H9 (cell line): ENCODE measurements around the gene GRK3. TPM values are rescaled to one million over a fixed set of nuclear protein-coding genes. Genes with fewer than 3 reads are reported as not detected.
A peak's percentile ranks its signal among the peaks of the same experiment; 100 is the strongest.

Experiments used
- DNase-seq: peaks from one replicate; pipeline ENCODE4 v3.0.0-alpha.2; 2017
- H2AFZ ChIP-seq: one replicate; pipeline ENCODE4 v1.6.1; 2013; ENCODE audit warnings: mild to moderate bottlenecking, low read length, control low read depth, moderate library complexity
- H2AK5ac ChIP-seq: 2 replicates; pipeline ENCODE4 v1.6.1; 2013; ENCODE audit warnings: low read length, control low read depth, mixed read lengths; ENCODE audit not compliant: insufficient read length
- H2BK120ac ChIP-seq: one replicate; pipeline ENCODE4 v1.6.1; 2013; ENCODE audit warnings: low read depth, mild to moderate bottlenecking, low read length, control low read depth, inconsistent platforms; ENCODE audit not compliant: poor library complexity, severe bottlenecking
- H2BK12ac ChIP-seq: 2 replicates; pipeline ENCODE4 v1.6.1; 2013; ENCODE audit warnings: low read length, control low read depth, mixed read lengths, low read depth; ENCODE audit not compliant: insufficient read length
- H2BK15ac ChIP-seq: 2 replicates; pipeline ENCODE4 v1.6.1; 2013; ENCODE audit warnings: low read depth, low read length, control low read depth
- H2BK20ac ChIP-seq: one replicate; pipeline ENCODE4 v1.6.1; 2013; ENCODE audit warnings: low read depth, mild to moderate bottlenecking, low read length, control low read depth, inconsistent platforms; ENCODE audit not compliant: poor library complexity, severe bottlenecking
- H2BK5ac ChIP-seq: 2 replicates; pipeline ENCODE4 v1.6.1; 2013; ENCODE audit warnings: low read length, control low read depth, mixed read lengths; ENCODE audit not compliant: insufficient read length
- H3K14ac ChIP-seq: 2 replicates; pipeline ENCODE4 v1.6.1; 2013; ENCODE audit warnings: low read length, control low read depth; ENCODE audit not compliant: insufficient read depth
- H3K18ac ChIP-seq: 2 replicates; pipeline ENCODE4 v1.6.1; 2013; ENCODE audit warnings: low read depth, mild to moderate bottlenecking, mixed read lengths, low read length, control low read depth; ENCODE audit not compliant: insufficient read length
- H3K23ac ChIP-seq: 2 replicates; pipeline ENCODE4 v1.6.1; 2013; ENCODE audit warnings: low read length, control low read depth, mixed read lengths, low read depth; ENCODE audit not compliant: insufficient read length
- H3K23me2 ChIP-seq: 2 replicates; pipeline ENCODE4 v1.6.1; 2013; ENCODE audit warnings: low read depth, mild to moderate bottlenecking, mixed read lengths, low read length, control low read depth; ENCODE audit not compliant: insufficient read length, poor library complexity, severe bottlenecking
- H3K27ac ChIP-seq: 2 replicates; pipeline ENCODE4 v1.5.1; 2013; ENCODE audit warnings: low read length, control low read depth, mixed read lengths, low read depth; ENCODE audit not compliant: insufficient read length
- H3K27me3 ChIP-seq: 2 replicates; pipeline ENCODE4 v1.6.1; 2013; ENCODE audit warnings: low read length, control low read depth, inconsistent platforms; ENCODE audit not compliant: insufficient read depth
- H3K4ac ChIP-seq: 2 replicates; pipeline ENCODE4 v1.6.1; 2013; ENCODE audit warnings: low read depth, mild to moderate bottlenecking, control low read depth, inconsistent platforms, low read length, moderate library complexity
- H3K4me1 ChIP-seq: 2 replicates; pipeline ENCODE4 v1.6.1; 2013; ENCODE audit warnings: low read length, control low read depth, inconsistent platforms; ENCODE audit not compliant: insufficient read depth
- H3K4me2 ChIP-seq: 2 replicates; pipeline ENCODE4 v1.6.1; 2013; ENCODE audit warnings: low read length, control low read depth, mixed read lengths; ENCODE audit not compliant: insufficient read length, insufficient read depth
- H3K56ac ChIP-seq: 2 replicates; pipeline ENCODE4 v1.6.1; 2013; ENCODE audit warnings: low read depth, mild to moderate bottlenecking, mixed read lengths, low read length, control low read depth; ENCODE audit not compliant: insufficient read length
- H3K79me1 ChIP-seq: 2 replicates; pipeline ENCODE4 v1.6.1; 2013; ENCODE audit warnings: low read depth, mild to moderate bottlenecking, moderate library complexity, low read length, control low read depth, inconsistent platforms; ENCODE audit not compliant: insufficient read depth, poor library complexity, severe bottlenecking
- H3K79me2 ChIP-seq: 2 replicates; pipeline ENCODE4 v1.6.1; 2013; ENCODE audit warnings: low read length, control low read depth, inconsistent platforms; ENCODE audit not compliant: insufficient read depth
- H3K9ac ChIP-seq: 2 replicates; pipeline ENCODE4 v1.6.1; 2013; ENCODE audit warnings: low read length, control low read depth, mixed read lengths; ENCODE audit not compliant: insufficient read length; ENCODE audit errors: extremely low read depth
- H3K9me3 ChIP-seq: one replicate; pipeline ENCODE4 v1.6.1; 2013; ENCODE audit warnings: low read depth, low read length, inconsistent platforms; ENCODE audit not compliant: control insufficient read depth
- H3T11ph ChIP-seq: one replicate; pipeline ENCODE4 v1.6.1; 2013; ENCODE audit warnings: mild to moderate bottlenecking, low read length, control low read depth, inconsistent platforms
- H4K20me1 ChIP-seq: one replicate; pipeline ENCODE4 v1.6.1; 2013; ENCODE audit not compliant: control insufficient read depth, insufficient read length, insufficient read depth
- H4K5ac ChIP-seq: 2 replicates; pipeline ENCODE4 v1.6.1; 2013; ENCODE audit warnings: low read depth, mild to moderate bottlenecking, mixed read lengths, low read length, control low read depth; ENCODE audit not compliant: insufficient read length
- H4K8ac ChIP-seq: replicated peaks from 2 replicates; pipeline ENCODE4 v1.6.1; 2013; ENCODE audit warnings: low read length, control low read depth, mixed read lengths, low read depth; ENCODE audit not compliant: insufficient read length
- H4K91ac ChIP-seq: 2 replicates; pipeline ENCODE4 v1.6.1; 2013; ENCODE audit warnings: low read depth, mild to moderate bottlenecking, moderate library complexity, mixed read lengths, low read length, control low read depth; ENCODE audit not compliant: insufficient read length
- H3K27ac Mint-ChIP-seq, 3 experiments: 2 replicates in 2 of 3; 3 replicates in 1 of 3; pipeline ENCODE4 v1.8.0; 2020 to 2021; ENCODE audit warnings: mixed read lengths in 3 of 3, mild to moderate bottlenecking in 1 of 3, moderate library complexity in 1 of 3
- H3K27me3 Mint-ChIP-seq: 2 replicates; pipeline ENCODE4 v1.8.0; 2021; ENCODE audit warnings: low read depth, mild to moderate bottlenecking, moderate library complexity, mixed read lengths
- H3K36me3 Mint-ChIP-seq, 3 experiments: 2 replicates in 2 of 3; 3 replicates in 1 of 3; pipeline ENCODE4 v1.8.0; 2020 to 2021; ENCODE audit warnings: low read depth in 3 of 3, mixed read lengths in 3 of 3; ENCODE audit not compliant: insufficient read depth in 1 of 3
- H3K4me1 Mint-ChIP-seq, 2 experiments: 2 replicates each; pipeline ENCODE4 v1.8.0; 2020; ENCODE audit warnings: mixed read lengths in 2 of 2
- H3K4me3 Mint-ChIP-seq, 2 experiments: 2 replicates in 1 of 2; 3 replicates in 1 of 2; pipeline ENCODE4 v1.8.0; 2020 to 2021; ENCODE audit warnings: mild to moderate bottlenecking in 2 of 2, mixed read lengths in 2 of 2, moderate library complexity in 1 of 2
- H3K9me3 Mint-ChIP-seq, 2 experiments: 2 replicates in 1 of 2; 3 replicates in 1 of 2; pipeline ENCODE4 v1.8.0; 2020; ENCODE audit warnings: mild to moderate bottlenecking in 2 of 2, mixed read lengths in 2 of 2, moderate library complexity in 1 of 2
- CTCF ChIP-seq: fragments of 200-600 bp; sonication (generic); conservative IDR thresholded peaks from 3 replicates; pipeline ENCODE4 v1.8.0; 2021; ENCODE audit warnings: antibody characterized with exemption, mild to moderate bottlenecking
- WGBS: extraction: QIAGEN DNeasy Blood & Tissue Kit; methylation state at CpG from one replicate; pipeline ENCODE4 v1.1.7; 2013; ENCODE audit warnings: missing lambda C conversion rate, low lambda C conversion rate, mixed read lengths; ENCODE audit not compliant: insufficient read length; ENCODE audit errors: extremely low coverage; 5-methylcytosine and 5-hydroxymethylcytosine counted together
- total RNA-seq: library from RNA; stranded (reverse); gene quantifications from 2 replicates; pipeline ENCODE4 v1.2.1, GENCODE V29; 2021

GRK3 gene
- total RNA-seq, 1 experiment from 2014 or later: 23.9 TPM

DNA sequence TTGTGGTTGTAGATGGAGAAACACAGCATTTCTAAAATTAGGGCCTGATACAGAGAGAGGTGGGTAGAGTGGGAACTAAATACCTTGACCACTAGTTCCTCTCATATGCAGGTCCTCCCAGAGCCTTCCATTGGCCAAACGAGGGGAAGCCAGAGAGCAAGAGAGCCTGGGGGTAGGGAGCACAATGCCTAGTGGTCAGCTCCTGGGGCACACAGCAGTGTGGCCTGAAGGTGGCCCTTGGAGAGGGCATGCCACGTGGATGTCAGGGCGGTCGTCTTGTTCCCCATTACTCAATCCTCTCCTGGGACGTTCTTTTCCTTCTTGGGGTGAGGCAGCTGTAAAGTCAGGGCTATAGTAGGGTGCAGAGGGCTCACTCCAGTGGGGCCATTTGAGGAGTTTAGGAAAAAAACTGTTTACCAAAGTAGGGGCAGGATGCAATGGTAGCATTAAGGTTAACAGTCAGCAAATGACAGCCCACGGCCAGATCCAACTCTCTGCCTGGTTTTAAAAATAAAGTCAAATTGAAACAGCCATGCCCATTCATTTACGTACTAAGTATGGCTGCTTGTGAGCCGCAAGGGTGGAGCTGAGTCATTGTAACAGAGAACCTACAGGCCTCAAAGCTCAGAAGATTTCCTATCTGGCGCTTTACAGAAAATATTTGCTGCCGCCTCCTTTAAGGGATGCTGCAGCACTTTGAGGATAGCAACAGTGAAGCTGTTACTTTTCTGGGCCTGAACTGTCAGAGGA is 185.1 kb downstream of the GRK3 start:
- Histone ChIP-seq H2AFZ (no peak overlapping the region), H3K23ac (no peak overlapping the region), H3K79me1 (no peaks in the 10 kb centered on the region), H3K4ac (no peak overlapping the region), H3K27me3 (no peaks in the 10 kb centered on the region), H4K5ac (no peak overlapping the region), H3K9ac (no peak overlapping the region), H2BK12ac (no peak overlapping the region), H3K9me3 (no peaks in the 10 kb centered on the region), H3K56ac (no peak overlapping the region), H3K23me2 (no peaks in the 10 kb centered on the region), H3T11ph (no peak overlapping the region), H3K27ac (no peak overlapping the region), H4K91ac (no peak overlapping the region), H3K18ac (no peak overlapping the region), H2AK5ac (no peak overlapping the region), H4K20me1 (no peaks in the 10 kb centered on the region), H2BK15ac (no peak overlapping the region), H2BK20ac (no peak overlapping the region), H2BK5ac (no peak overlapping the region), H3K4me2 (no peak overlapping the region), H2BK120ac (no peak overlapping the region), H3K4me1 (no peaks in the 10 kb centered on the region), H3K14ac (no peak overlapping the region), H3K79me2 (no peaks in the 10 kb centered on the region), H4K8ac (no peak overlapping the region)
- Mint-ChIP-seq H3K27ac (peak overlapping the region in 2 of 3 experiments; percentile 3 to 22; a peak in 3 of 7 replicates), H3K9me3 (peaks cover 0 to 3% of the 10 kb centered on the region in 2 experiments; a peak in 1 of 5 replicates), H3K36me3 (peaks cover 0 to 2% (median 0%) of the 10 kb centered on the region in 3 experiments; a peak in 1 of 7 replicates), H3K4me1 (no peaks in the 10 kb centered on the region), H3K27me3 (peaks cover 27% of the 10 kb centered on the region), H3K4me3 (no peak overlapping the region)
- DNase-seq: no peak
- no peak for TF ChIP-seq CTCF
- WGBS: no CpG with 5 or more reads among the region's 10 CpGs
